Subcutaneous adipose tissue (tissue), 4 donors: ENCODE data around the gene ADGRG3. TPM values are rescaled to one million over a fixed set of nuclear protein-coding genes. Genes with fewer than 3 reads are reported as not detected.

Source experiments
- CTCF ChIP-seq: fragments of 450-650 bp; IDR thresholded peaks from one replicate; pipeline ENCODE4 v1.5.1; 2016; ENCODE audit warnings: low read depth, mild to moderate bottlenecking, control low read depth, antibody characterized with exemption, moderate library complexity
- total RNA-seq, 4 donors: library from RNA; depleted of rRNA; stranded (reverse); fragments of >200 nt; gene quantifications; one replicate each; pipeline ENCODE4 v1.1.0, GENCODE V29; 2016

Gene ADGRG3
- total RNA-seq, 4 donors from 2014 or later = 0.44 to 4.0 (median 2.1) TPM; not detected in 1

GRCh38 chr16:57623251-57624043, 44.7 kb upstream of the ADGRG3 start:
- no peak for TF ChIP-seq CTCF

GRCh38 chr16:57624044-57624688, 43.9 kb upstream of the ADGRG3 start:
- TF ChIP-seq CTCF = no peak

- TF ChIP-seq CTCF = no peak
Measured at GRCh38 chr16:57624806-57625500, 43.2 kb upstream of the ADGRG3 start.

GRCh38 chr16:57626420-57627170, 41.5 kb upstream of the ADGRG3 start:
- TF ChIP-seq CTCF = no peak

- TF ChIP-seq CTCF = no peak
Measured at GRCh38 chr16:57627184-57627871, 40.8 kb upstream of the ADGRG3 start.

GRCh38 chr16:57628008-57628781, 39.9 kb upstream of the ADGRG3 start, which contains the start of gene ADGRG1:
Gene ADGRG1 (plus strand): TSS chr16:57628630. CDS start chr16:57650288, 21,658 bp downstream.
- TF ChIP-seq CTCF = no peak
